ENCODE measurements around the gene IGF1R. TPM values are rescaled to one million over a fixed set of nuclear protein-coding genes. Genes with fewer than 3 reads are reported as not detected.

IGF1R gene
- total and polyA plus RNA-seq, 12 donors: 8.6 to 138 (median 66.0) TPM

DNA sequence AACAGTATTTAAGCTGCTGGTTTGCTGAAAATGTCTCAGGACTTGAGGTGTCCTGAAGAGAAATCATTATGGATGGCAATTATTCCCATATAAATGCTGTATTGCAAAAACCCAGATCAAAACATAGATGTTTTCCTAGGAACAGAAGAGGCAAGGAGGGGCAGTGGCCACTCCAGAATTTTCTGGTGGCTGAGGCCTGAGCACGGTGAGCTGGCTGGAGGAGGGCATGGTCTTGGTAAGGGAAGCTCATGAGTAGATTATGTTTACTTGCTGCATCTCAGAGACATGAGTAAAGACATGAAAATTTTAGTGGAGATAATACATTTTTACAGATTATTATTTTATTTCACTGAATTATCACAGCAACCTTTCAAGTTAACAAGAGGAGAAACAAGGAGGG lies 328.2 kb downstream of the IGF1R start:
- no peak for TF ChIP-seq POLR2A (IDR thresholded peaks at IDR 0.05)
- TF ChIP-seq, protein P1, sequence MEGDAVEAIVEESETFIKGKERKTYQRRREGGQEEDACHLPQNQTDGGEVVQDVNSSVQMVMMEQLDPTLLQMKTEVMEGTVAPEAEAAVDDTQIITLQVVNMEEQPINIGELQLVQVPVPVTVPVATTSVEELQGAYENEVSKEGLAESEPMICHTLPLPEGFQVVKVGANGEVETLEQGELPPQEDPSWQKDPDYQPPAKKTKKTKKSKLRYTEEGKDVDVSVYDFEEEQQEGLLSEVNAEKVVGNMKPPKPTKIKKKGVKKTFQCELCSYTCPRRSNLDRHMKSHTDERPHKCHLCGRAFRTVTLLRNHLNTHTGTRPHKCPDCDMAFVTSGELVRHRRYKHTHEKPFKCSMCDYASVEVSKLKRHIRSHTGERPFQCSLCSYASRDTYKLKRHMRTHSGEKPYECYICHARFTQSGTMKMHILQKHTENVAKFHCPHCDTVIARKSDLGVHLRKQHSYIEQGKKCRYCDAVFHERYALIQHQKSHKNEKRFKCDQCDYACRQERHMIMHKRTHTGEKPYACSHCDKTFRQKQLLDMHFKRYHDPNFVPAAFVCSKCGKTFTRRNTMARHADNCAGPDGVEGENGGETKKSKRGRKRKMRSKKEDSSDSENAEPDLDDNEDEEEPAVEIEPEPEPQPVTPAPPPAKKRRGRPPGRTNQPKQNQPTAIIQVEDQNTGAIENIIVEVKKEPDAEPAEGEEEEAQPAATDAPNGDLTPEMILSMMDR (IDR thresholded peaks at IDR 0.05): no peak
- no peak for DNase-seq
- H3K4me1 ChIP-seq (replicated peaks in 1 of 2): no peaks in the 10 kb centered on the region
- intact Hi-C loops (cut with DNase I): no loop called here
- WGBS, 4 donors: 95 to 100% (median 96%) methylated on average over 1 of the region's 1 CpG
- no peak overlapping the region for H3K27ac ChIP-seq
- H3K27me3 ChIP-seq: no peaks in the 10 kb centered on the region
- no peak overlapping the region for H3K4me3 ChIP-seq
- H3K36me3 ChIP-seq (replicated peaks in 1 of 2): no peaks in the 10 kb centered on the region
- no peaks in the 10 kb centered on the region for H3K9me3 ChIP-seq (replicated peaks in 1 of 3)

GRCh38 chr15:98977441-98977840 lies 329.1 kb downstream of the IGF1R start:
- no peaks in the 10 kb centered on the region for H3K36me3 ChIP-seq (replicated peaks in 1 of 2)
- H3K27ac ChIP-seq: no peak overlapping the region
- H3K27me3 ChIP-seq: no peaks in the 10 kb centered on the region
- H3K4me3 ChIP-seq: no peak overlapping the region
- no peaks in the 10 kb centered on the region for H3K9me3 ChIP-seq (replicated peaks in 1 of 3)
- intact Hi-C loops (cut with DNase I): no loop called here
- no peak for TF ChIP-seq POLR2A (IDR thresholded peaks at IDR 0.05)
- TF ChIP-seq, protein P1 (IDR thresholded peaks at IDR 0.05): no peak
- WGBS, 4 donors: 84 to 93% (median 90%) methylated on average over 3 of the region's 3 CpGs
- no peak for DNase-seq
- H3K4me1 ChIP-seq (replicated peaks in 1 of 2): peaks cover 0 to 5% of the 10 kb centered on the region in 2 donors

- intact Hi-C loops (cut with DNase I): no loop called here
- peaks cover 2 to 8% of the 10 kb centered on the region in 2 donors for H3K4me1 ChIP-seq (replicated peaks in 1 of 2)
- WGBS, 4 donors: 77 to 86% (median 82%) methylated on average over 3 of the region's 3 CpGs
- H3K27me3 ChIP-seq: no peaks in the 10 kb centered on the region
- no peak overlapping the region for H3K4me3 ChIP-seq
- H3K36me3 ChIP-seq (replicated peaks in 1 of 2): no peaks in the 10 kb centered on the region
- no peak for DNase-seq
- H3K9me3 ChIP-seq (replicated peaks in 1 of 3): no peaks in the 10 kb centered on the region
- no peak overlapping the region for H3K27ac ChIP-seq
- TF ChIP-seq POLR2A (IDR thresholded peaks at IDR 0.05): no peak
- TF ChIP-seq, protein P1 (IDR thresholded peaks at IDR 0.05): no peak
Observed at GRCh38 chr15:98978153-98978552, 329.8 kb downstream of the IGF1R start.

- H3K4me1 ChIP-seq (replicated peaks in 1 of 2): peaks cover 8 to 17% of the 10 kb centered on the region in 2 donors
- no peak overlapping the region for H3K27ac ChIP-seq
- no peak overlapping the region for H3K4me3 ChIP-seq
- H3K27me3 ChIP-seq: no peaks in the 10 kb centered on the region
- 94 to 100% (median 98%) methylated on average over 1 to 4 of the region's 4 CpGs for WGBS, 4 donors
- H3K36me3 ChIP-seq (replicated peaks in 1 of 2): no peaks in the 10 kb centered on the region
- TF ChIP-seq POLR2A (IDR thresholded peaks at IDR 0.05): no peak
- TF ChIP-seq, protein P1 (IDR thresholded peaks at IDR 0.05): no peak
- H3K9me3 ChIP-seq (replicated peaks in 1 of 3): no peaks in the 10 kb centered on the region
- intact Hi-C loops (cut with DNase I): no loop called here
- DNase-seq: no peak
Observed at GRCh38 chr15:98980899-98981228, 332.5 kb downstream of the IGF1R start.

Measured in adrenal gland (tissue), 12 donors.